ENCODE results near the gene CCDC88B. TPM values are rescaled to one million over a fixed set of nuclear protein-coding genes. Genes with fewer than 3 reads are reported as not detected.

Gene CCDC88B
- total RNA-seq, 2 experiments from 2014 or later: 107 to 112 TPM

GRCh38 chr11:64401775-64402174 is 61.8 kb downstream of the CCDC88B start:
- DNase-seq: no peak
- ATAC-seq (ENCODE audit: poor library complexity): no peak
- Histone ChIP-seq H3K4me1 (ENCODE audit: insufficient read depth, low read length) (peaks cover 5% of the 10 kb centered on the region), H3K27ac (ENCODE audit: low read depth in 1 of 2, low read length in 2 of 2) (no peak overlapping the region), H3K27me3 (ENCODE audit: control insufficient read depth in 1 of 2, insufficient read depth in 2 of 2, low read length in 2 of 2) (no peaks in the 10 kb centered on the region), H3K9me3 (ENCODE audit: control insufficient read depth in 1 of 2, insufficient read depth in 1 of 2, low read length in 2 of 2) (peaks cover 0 to 4% of the 10 kb centered on the region in 2 experiments), H3K36me3 (ENCODE audit: insufficient read depth, low read length) (no peaks in the 10 kb centered on the region), H3K4me3 (ENCODE audit: low read length) (no peak overlapping the region)
- intact Hi-C loops (cut with DNase I, micrococcal nuclease): no loop called here
- ChIA-PET POLR2A (no interaction called here), CTCF (interaction anchor here (0.6 kb wide), 1 partner anchor 12 kb away, joined by 3 read pairs; no protein-coding TSS in a partner anchor)
- Mint-ChIP-seq H3K4me1 (ENCODE audit: low read depth) (no peaks in the 10 kb centered on the region), H3K27ac (no peak overlapping the region), H3K9me3 (no peaks in the 10 kb centered on the region), H3K27me3 (peaks cover 17% of the 10 kb centered on the region), H3K36me3 (ENCODE audit: low read depth) (no peaks in the 10 kb centered on the region), H3K4me3 (no peak overlapping the region)
- no peak for TF ChIP-seq CTCF (IDR thresholded peaks at IDR 0.05)

- Histone ChIP-seq H3K4me3 (ENCODE audit: low read length) (no peak overlapping the region), H3K9me3 (ENCODE audit: control insufficient read depth in 1 of 2, insufficient read depth in 1 of 2, low read length in 2 of 2) (peaks cover 0 to 4% of the 10 kb centered on the region in 2 experiments), H3K27me3 (ENCODE audit: control insufficient read depth in 1 of 2, insufficient read depth in 2 of 2, low read length in 2 of 2) (no peaks in the 10 kb centered on the region), H3K4me1 (ENCODE audit: insufficient read depth, low read length) (peaks cover 5% of the 10 kb centered on the region), H3K36me3 (ENCODE audit: insufficient read depth, low read length) (no peaks in the 10 kb centered on the region), H3K27ac (ENCODE audit: low read depth in 1 of 2, low read length in 2 of 2) (no peak overlapping the region)
- Mint-ChIP-seq H3K27me3 (peaks cover 17% of the 10 kb centered on the region), H3K36me3 (ENCODE audit: low read depth) (no peaks in the 10 kb centered on the region), H3K9me3 (no peaks in the 10 kb centered on the region), H3K27ac (no peak overlapping the region), H3K4me3 (no peak overlapping the region), H3K4me1 (ENCODE audit: low read depth) (no peaks in the 10 kb centered on the region)
- ChIA-PET POLR2A (no interaction called here), CTCF (no interaction called here)
- no peak for TF ChIP-seq CTCF (IDR thresholded peaks at IDR 0.05)
- ATAC-seq (ENCODE audit: poor library complexity) (no peak), DNase-seq (no peak)
- intact Hi-C loops (cut with DNase I, micrococcal nuclease): no loop called here
Observed at GRCh38 chr11:64403106-64403505, 63.1 kb downstream of the CCDC88B start.

GRCh38 chr11:64406221-64406946 is 66.4 kb downstream of the CCDC88B start:
- Mint-ChIP-seq H3K4me1 (ENCODE audit: low read depth) (no peaks in the 10 kb centered on the region), H3K4me3 (no peak overlapping the region), H3K9me3 (no peaks in the 10 kb centered on the region), H3K36me3 (ENCODE audit: low read depth) (no peaks in the 10 kb centered on the region), H3K27ac (no peak overlapping the region), H3K27me3 (peaks cover 12% of the 10 kb centered on the region)
- peaks cover 3% of the 10 kb centered on the region for H3K4me1 ChIP-seq (ENCODE audit: insufficient read depth, low read length)
- no peaks in the 10 kb centered on the region for H3K36me3 ChIP-seq (ENCODE audit: insufficient read depth, low read length)
- intact Hi-C loops (cut with DNase I, micrococcal nuclease): no loop called here
- POLR2A ChIA-PET: no interaction called here
- CTCF ChIA-PET: no interaction called here
- H3K4me3 ChIP-seq (ENCODE audit: low read length): no peak overlapping the region
- TF ChIP-seq CTCF (IDR thresholded peaks at IDR 0.05): no peak
- ATAC-seq (ENCODE audit: poor library complexity) (no peak), DNase-seq (no peak)
- peaks cover 0 to 4% of the 10 kb centered on the region in 2 experiments for H3K9me3 ChIP-seq (ENCODE audit: control insufficient read depth in 1 of 2, insufficient read depth in 1 of 2, low read length in 2 of 2)
- no peaks in the 10 kb centered on the region for H3K27me3 ChIP-seq (ENCODE audit: control insufficient read depth in 1 of 2, insufficient read depth in 2 of 2, low read length in 2 of 2)
- H3K27ac ChIP-seq (ENCODE audit: low read depth in 1 of 2, low read length in 2 of 2): no peak overlapping the region

Small RNA genes lying within 50 kb of the gene (microRNA-seq; reads per million reads assigned to microRNA genes)
- 1.2 reads per million for gene MIR1237 (ENCODE audit: borderline microRNAs expressed, borderline replicate concordance)
- gene MIR7155 (ENCODE audit: borderline microRNAs expressed, borderline replicate concordance): not detected

Other genes with a start within 250 kb of the CCDC88B start
- 1 to 10 TPM; 6.0 to 6.3 TPM for gene MACROD1, start 174.1 kb upstream of the CCDC88B start, total RNA-seq
- gene STIP1, start 154.0 kb upstream of the CCDC88B start, total RNA-seq: 10 to 100 TPM; 29.0 to 37.5 TPM
- 10 to 100 TPM; 55.8 to 61.1 TPM for gene FERMT3, start 133.5 kb upstream of the CCDC88B start, total RNA-seq
- 10 to 100 TPM; 11.3 to 11.5 TPM for gene TRPT1, start 114.0 kb upstream of the CCDC88B start, total RNA-seq
- gene NUDT22, start 113.9 kb upstream of the CCDC88B start, total RNA-seq: 10 to 100 TPM; 26.8 to 26.9 TPM
- gene DNAJC4, start 109.7 kb upstream of the CCDC88B start, total RNA-seq: 10 to 100 TPM; 35.9 to 37.9 TPM
- gene VEGFB, start 105.6 kb upstream of the CCDC88B start, total RNA-seq: 10 to 100 TPM; 39.7 to 48.7 TPM
- gene FKBP2, start 99.1 kb upstream of the CCDC88B start, total RNA-seq: 10 to 100 TPM; 11.2 to 14.6 TPM
- gene PPP1R14B, start 93.3 kb upstream of the CCDC88B start, total RNA-seq: 10 to 100 TPM; 17.1 to 21.0 TPM
- gene PLCB3, start 88.7 kb upstream of the CCDC88B start, total RNA-seq: 1 to 10 TPM; 2.5 to 2.7 TPM
- gene BAD, start 55.5 kb upstream of the CCDC88B start, total RNA-seq: 10 to 100 TPM; 22.5 to 23.0 TPM
- gene GPR137, start 54.4 kb upstream of the CCDC88B start, total RNA-seq: 10 to 100 TPM; 13.8 to 16.6 TPM
- gene KCNK4, start 48.9 kb upstream of the CCDC88B start, total RNA-seq: under 1 TPM in 1 of 2 experiments, not detected in 1; 0.14 TPM
- gene CATSPERZ, start 39.8 kb upstream of the CCDC88B start, total RNA-seq: not detected
- 10 to 100 TPM; 10.9 to 12.0 TPM for gene ESRRA, start 34.7 kb upstream of the CCDC88B start, total RNA-seq
- 10 to 100 TPM; 70.5 to 71.4 TPM for gene TRMT112, start 22.6 kb upstream of the CCDC88B start, total RNA-seq
- gene PRDX5, start 22.1 kb upstream of the CCDC88B start, total RNA-seq: 10 to 100 TPM; 31.7 to 33.1 TPM
- gene RPS6KA4, start 19.0 kb downstream of the CCDC88B start, total RNA-seq: 1 to 10 TPM; 7.3 to 9.2 TPM
- gene SLC22A11, start 215.7 kb downstream of the CCDC88B start, total RNA-seq: not detected